Fibroblast of mammary gland (primary cell): ENCODE measurements around the gene LEKR1.

Experiments used
- DNase-seq: peaks from one replicate; pipeline ENCODE4 v3.0.0-alpha.2; 2010; ENCODE audit warnings: low read depth
- H3K4me3 ChIP-seq: 2 replicates; pipeline ENCODE4 v1.5.1; 2011; ENCODE audit warnings: low read depth, mild to moderate bottlenecking, low read length, moderate library complexity; ENCODE audit not compliant: control insufficient read depth
- TF ChIP-seq, protein P1 (sequence below): conservative IDR thresholded peaks from 2 replicates; pipeline ENCODE4 v1.5.1; 2011; ENCODE audit warnings: low read depth, low read length, inconsistent platforms; ENCODE audit not compliant: control insufficient read depth, insufficient read depth

The LEKR1 gene

DNA sequence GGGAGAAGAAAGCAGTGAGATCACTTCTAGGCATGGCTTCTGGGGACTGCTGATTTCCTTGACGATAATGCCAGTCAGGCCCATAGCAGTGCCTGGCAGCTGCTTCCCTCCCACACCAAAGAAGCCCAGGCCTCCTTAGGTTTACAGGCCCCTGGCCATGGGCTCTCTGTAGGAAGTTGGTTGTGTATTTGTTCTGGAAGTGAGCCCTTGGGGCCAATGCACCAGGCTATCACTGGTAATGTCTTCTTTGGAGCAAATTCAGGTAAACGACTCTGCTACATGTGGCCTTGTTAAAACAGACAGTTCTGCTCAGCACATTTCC is 244.5 kb downstream of the LEKR1 start:
- H3K4me3 ChIP-seq = no peak overlapping the region
- TF ChIP-seq, protein P1, sequence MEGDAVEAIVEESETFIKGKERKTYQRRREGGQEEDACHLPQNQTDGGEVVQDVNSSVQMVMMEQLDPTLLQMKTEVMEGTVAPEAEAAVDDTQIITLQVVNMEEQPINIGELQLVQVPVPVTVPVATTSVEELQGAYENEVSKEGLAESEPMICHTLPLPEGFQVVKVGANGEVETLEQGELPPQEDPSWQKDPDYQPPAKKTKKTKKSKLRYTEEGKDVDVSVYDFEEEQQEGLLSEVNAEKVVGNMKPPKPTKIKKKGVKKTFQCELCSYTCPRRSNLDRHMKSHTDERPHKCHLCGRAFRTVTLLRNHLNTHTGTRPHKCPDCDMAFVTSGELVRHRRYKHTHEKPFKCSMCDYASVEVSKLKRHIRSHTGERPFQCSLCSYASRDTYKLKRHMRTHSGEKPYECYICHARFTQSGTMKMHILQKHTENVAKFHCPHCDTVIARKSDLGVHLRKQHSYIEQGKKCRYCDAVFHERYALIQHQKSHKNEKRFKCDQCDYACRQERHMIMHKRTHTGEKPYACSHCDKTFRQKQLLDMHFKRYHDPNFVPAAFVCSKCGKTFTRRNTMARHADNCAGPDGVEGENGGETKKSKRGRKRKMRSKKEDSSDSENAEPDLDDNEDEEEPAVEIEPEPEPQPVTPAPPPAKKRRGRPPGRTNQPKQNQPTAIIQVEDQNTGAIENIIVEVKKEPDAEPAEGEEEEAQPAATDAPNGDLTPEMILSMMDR = no peak
- no peak for DNase-seq

DNA sequence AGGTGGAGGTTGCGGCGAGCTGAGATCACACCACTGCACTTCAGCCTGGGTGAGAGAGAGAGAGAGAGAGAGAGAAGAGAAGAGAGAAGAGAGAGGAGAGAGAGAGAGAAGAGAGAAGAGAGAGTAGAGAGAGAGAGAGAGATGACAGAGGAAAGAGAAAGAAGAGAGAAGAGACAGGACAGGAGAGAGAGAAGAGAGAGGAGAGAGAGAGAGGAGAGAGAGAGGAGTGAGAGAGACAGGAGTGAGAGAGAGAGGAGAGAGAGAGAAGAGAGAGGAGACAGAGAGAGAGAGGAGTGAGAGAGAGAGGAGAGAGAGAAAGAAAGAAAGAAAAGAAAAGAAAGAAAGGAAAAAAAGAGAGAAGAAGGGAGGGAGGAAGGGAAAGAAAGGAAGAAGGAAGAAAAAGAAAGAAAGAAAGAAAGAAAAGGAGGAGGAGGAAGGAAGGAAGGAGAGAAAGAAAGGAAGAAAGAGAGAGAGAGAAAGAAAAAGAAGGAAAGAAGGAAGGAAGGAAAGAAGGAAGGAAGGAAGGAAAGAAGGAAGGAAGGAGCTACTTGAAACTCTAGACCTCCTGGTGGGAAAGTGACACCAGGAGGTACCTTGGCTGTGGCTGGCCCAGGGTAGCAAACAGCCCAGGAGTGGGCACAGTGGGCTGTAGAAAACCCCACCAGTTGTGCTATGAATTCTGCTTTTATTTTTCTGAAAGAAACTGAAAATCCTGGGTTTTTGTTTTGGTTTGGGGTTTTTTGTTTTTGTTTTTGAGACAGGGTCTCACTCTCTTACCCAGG is 245.8 kb downstream of the LEKR1 start:
- H3K4me3 ChIP-seq = no peak overlapping the region
- TF ChIP-seq, protein P1 = no peak
- DNase-seq = no peak

DNA sequence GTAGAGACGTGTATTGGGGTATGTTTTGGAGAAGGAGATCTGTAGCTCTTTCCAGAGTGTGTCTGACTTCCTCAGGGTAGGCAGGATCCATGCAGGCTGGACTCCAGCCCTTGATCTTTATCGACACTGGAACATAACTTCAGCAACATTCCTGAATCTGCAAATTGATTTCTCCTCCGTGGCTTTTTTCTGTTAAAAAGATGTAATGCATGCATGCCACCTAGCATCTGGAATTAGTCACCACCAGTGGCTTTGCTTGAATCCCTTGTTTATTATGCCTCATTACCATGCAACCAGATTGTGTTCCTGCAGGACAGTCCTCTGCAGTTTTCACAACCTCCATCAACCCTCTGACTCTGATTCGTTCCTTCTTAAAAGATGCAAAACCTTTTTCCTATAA is 247.7 kb downstream of the LEKR1 start:
- no peak overlapping the region for H3K4me3 ChIP-seq
- peak; percentile 82 for DNase-seq
- TF ChIP-seq, protein P1 = no peak

DNA sequence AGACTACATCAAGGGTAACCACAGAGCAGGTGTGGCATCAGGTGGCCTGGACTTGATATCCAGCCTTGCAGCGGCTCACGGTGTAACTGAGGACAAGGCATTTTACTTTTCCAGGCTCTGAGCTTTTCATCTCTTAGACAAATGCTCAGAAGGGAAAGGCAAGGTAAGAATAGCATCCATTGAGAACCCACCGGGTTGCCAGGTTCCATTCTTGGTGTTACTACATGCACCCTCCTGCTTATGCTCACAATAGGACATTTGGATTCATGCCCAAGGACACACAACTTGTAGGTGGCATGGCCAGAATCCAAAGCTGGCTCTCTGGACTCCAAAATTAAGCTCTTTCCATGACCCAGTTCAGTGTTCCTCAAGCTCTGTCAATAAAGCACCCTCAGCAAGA is 248.3 kb downstream of the LEKR1 start:
- TF ChIP-seq, protein P1 = no peak
- no peak for DNase-seq
- H3K4me3 ChIP-seq = no peak overlapping the region

DNA sequence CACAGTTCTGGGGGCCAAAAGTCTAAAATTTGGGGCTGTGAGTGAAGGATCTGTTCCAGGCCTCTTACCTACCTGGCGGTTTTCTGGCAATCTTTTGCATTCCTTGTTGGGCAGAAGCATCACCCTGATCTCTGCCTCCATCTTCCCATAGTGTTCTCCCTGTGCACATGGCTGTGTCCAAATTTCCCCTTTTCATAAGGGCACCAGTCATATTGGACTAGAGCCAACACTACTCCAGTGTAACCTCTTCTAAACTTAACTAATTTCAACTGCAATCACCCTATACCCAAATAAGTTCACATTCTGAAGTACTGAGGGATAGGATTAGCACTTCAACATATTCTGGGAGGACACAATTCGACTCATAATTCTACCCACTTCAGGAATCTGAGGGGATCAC is 248.8 kb downstream of the LEKR1 start:
- TF ChIP-seq, protein P1 = no peak
- H3K4me3 ChIP-seq = no peak overlapping the region
- DNase-seq = no peak

DNA sequence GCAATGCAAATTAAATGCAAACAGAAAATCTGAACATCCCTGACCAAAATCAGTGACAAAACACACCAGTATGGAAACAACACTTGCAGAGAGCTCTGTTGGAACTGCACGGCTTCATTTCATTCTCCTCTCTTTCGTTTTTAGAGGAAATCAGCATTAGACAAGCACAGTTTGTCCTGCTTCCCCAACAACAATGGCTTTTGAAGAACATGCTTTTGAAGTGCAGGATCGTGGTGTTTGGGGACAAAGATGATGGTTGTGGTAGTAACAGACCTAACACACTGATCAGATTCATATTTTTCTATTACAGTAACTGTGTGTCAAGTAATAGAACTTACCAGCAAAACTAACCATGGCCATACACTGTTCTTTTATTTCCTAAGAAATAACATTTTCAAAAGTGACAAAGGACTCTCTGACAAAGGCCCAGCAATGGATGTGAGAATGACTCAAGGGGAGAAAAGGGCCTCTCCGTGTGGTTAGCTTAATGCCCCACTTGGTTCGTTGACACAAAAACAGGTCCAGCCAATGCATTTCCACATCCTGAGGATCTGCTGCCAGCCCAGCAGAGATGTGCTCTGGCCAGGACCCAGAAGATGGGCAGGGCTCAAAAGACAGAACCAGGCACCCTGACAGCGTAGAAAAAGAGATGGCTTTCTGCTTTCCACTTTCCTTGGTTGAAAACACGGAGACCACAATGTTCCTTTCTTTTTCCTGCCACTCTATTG is 249.7 kb downstream of the LEKR1 start:
- TF ChIP-seq, protein P1 = no peak
- peak; percentile 48 for DNase-seq
- H3K4me3 ChIP-seq = no peak overlapping the region
